ENCODE data around the gene ITPKA. TPM values are rescaled to one million over a fixed set of nuclear protein-coding genes. Genes with fewer than 3 reads are reported as not detected.

The ITPKA gene
- total RNA-seq, 1 experiment from 2014 or later = 16.2 TPM

GRCh38 chr15:41486286-41486685 lies 7.4 kb upstream of the ITPKA start:
- intact Hi-C loops (cut with micrococcal nuclease; ENCODE audit: unreplicated experiment) = no loop called here
- Mint-ChIP-seq H3K9me3 (ENCODE audit: unreplicated experiment) (no peaks in the 10 kb centered on the region), H3K27ac (ENCODE audit: unreplicated experiment) (no peak overlapping the region), H3K36me3 (ENCODE audit: insufficient read depth, unreplicated experiment) (peaks cover 23% of the 10 kb centered on the region), H3K4me3 (ENCODE audit: unreplicated experiment) (no peak overlapping the region), H3K27me3 (ENCODE audit: insufficient read depth, unreplicated experiment) (no peaks in the 10 kb centered on the region), H3K4me1 (ENCODE audit: low read depth, unreplicated experiment) (peaks cover under 1% of the 10 kb centered on the region)
- BruUV-seq (replicated peaks) = no TSS peak
- Histone ChIP-seq H3K9me3 (no peaks in the 10 kb centered on the region), H3K4me1 (peaks cover 12% of the 10 kb centered on the region), H3K36me3 (ENCODE audit: control insufficient read depth, insufficient read depth, low read length) (no peaks in the 10 kb centered on the region; the same call in 1 of the 2 replicates), H3K27me3 (replicated peaks; ENCODE audit: control insufficient read depth, insufficient read depth, low read length) (no peaks in the 10 kb centered on the region), H3K4me3 (ENCODE audit: low read depth, low read length) (no peak overlapping the region)
- DNase-seq = no peak
- ChIA-PET CTCF (no interaction called here), POLR2A (no interaction called here)
- TF ChIP-seq CTCF (IDR thresholded peaks at IDR 0.05; ENCODE audit: insufficient read depth in 1 of 2, low read depth in 1 of 2, low read length in 1 of 2, severe bottlenecking in 1 of 2, unreplicated experiment in 1 of 2) = no peak

- no peaks in the 10 kb centered on the region for H3K9me3 ChIP-seq
- Mint-ChIP-seq H3K9me3 (ENCODE audit: unreplicated experiment) (no peaks in the 10 kb centered on the region), H3K4me1 (ENCODE audit: low read depth, unreplicated experiment) (peaks cover 10% of the 10 kb centered on the region), H3K4me3 (ENCODE audit: unreplicated experiment) (no peak overlapping the region), H3K27ac (ENCODE audit: unreplicated experiment) (peak overlapping the region; percentile 9), H3K27me3 (ENCODE audit: insufficient read depth, unreplicated experiment) (no peaks in the 10 kb centered on the region), H3K36me3 (ENCODE audit: insufficient read depth, unreplicated experiment) (peaks cover 23% of the 10 kb centered on the region)
- H3K4me1 ChIP-seq = peaks cover 9% of the 10 kb centered on the region
- no peak for TF ChIP-seq CTCF (IDR thresholded peaks at IDR 0.05; ENCODE audit: insufficient read depth in 1 of 2, low read depth in 1 of 2, low read length in 1 of 2, severe bottlenecking in 1 of 2, unreplicated experiment in 1 of 2)
- intact Hi-C loops (cut with micrococcal nuclease; ENCODE audit: unreplicated experiment) = no loop called here
- no peak overlapping the region for H3K4me3 ChIP-seq (ENCODE audit: low read depth, low read length)
- CTCF ChIA-PET = no interaction called here
- H3K36me3 ChIP-seq (ENCODE audit: control insufficient read depth, insufficient read depth, low read length) = no peaks in the 10 kb centered on the region; the same call in 1 of the 2 replicates
- no TSS peak for BruUV-seq (replicated peaks)
- H3K27me3 ChIP-seq (replicated peaks; ENCODE audit: control insufficient read depth, insufficient read depth, low read length) = no peaks in the 10 kb centered on the region
- POLR2A ChIA-PET = no interaction called here
- no peak for DNase-seq
Measured at GRCh38 chr15:41487381-41487780, 6.3 kb upstream of the ITPKA start.

GRCh38 chr15:41487802-41488201 lies 5.9 kb upstream of the ITPKA start:
- H3K9me3 ChIP-seq = no peaks in the 10 kb centered on the region
- DNase-seq = no peak
- ChIA-PET CTCF (interaction anchor here (0.7 kb wide), 1 partner anchor 242 kb away, joined by 4 read pairs; no protein-coding TSS in a partner anchor), POLR2A (no interaction called here)
- H3K36me3 Mint-ChIP-seq (ENCODE audit: insufficient read depth, unreplicated experiment) = peaks cover 26% of the 10 kb centered on the region
- no peaks in the 10 kb centered on the region for H3K9me3 Mint-ChIP-seq (ENCODE audit: unreplicated experiment)
- intact Hi-C loops (cut with micrococcal nuclease; ENCODE audit: unreplicated experiment) = no loop called here
- no peaks in the 10 kb centered on the region; the same call in 1 of the 2 replicates for H3K36me3 ChIP-seq (ENCODE audit: control insufficient read depth, insufficient read depth, low read length)
- no TSS peak for BruUV-seq (replicated peaks)
- peak overlapping the region; percentile 9 for H3K27ac Mint-ChIP-seq (ENCODE audit: unreplicated experiment)
- no peaks in the 10 kb centered on the region for H3K27me3 ChIP-seq (replicated peaks; ENCODE audit: control insufficient read depth, insufficient read depth, low read length)
- H3K4me3 Mint-ChIP-seq (ENCODE audit: unreplicated experiment) = no peak overlapping the region
- no peak overlapping the region for H3K4me3 ChIP-seq (ENCODE audit: low read depth, low read length)
- H3K4me1 ChIP-seq = peaks cover 9% of the 10 kb centered on the region
- H3K4me1 Mint-ChIP-seq (ENCODE audit: low read depth, unreplicated experiment) = peaks cover 14% of the 10 kb centered on the region
- TF ChIP-seq CTCF (IDR thresholded peaks at IDR 0.05; ENCODE audit: insufficient read depth in 1 of 2, low read depth in 1 of 2, low read length in 1 of 2, severe bottlenecking in 1 of 2, unreplicated experiment in 1 of 2) = no peak
- no peaks in the 10 kb centered on the region for H3K27me3 Mint-ChIP-seq (ENCODE audit: insufficient read depth, unreplicated experiment)
